Glutamatergic neuron (in vitro differentiated cells): Measurements from ENCODE around the gene RNF8. TPM values are rescaled to one million over a fixed set of nuclear protein-coding genes. Genes with fewer than 3 reads are reported as not detected.
A peak's percentile ranks its signal among the peaks of the same experiment; 100 is the strongest.

Source experiments
- DNase-seq: peaks from one replicate; pipeline ENCODE4 v3.0.0; 2022
- H3K27ac Mint-ChIP-seq: one replicate; pipeline ENCODE4 v1.8.0; 2020; ENCODE audit warnings: mild to moderate bottlenecking, mixed read lengths, inconsistent platforms; ENCODE audit not compliant: unreplicated experiment
- H3K27me3 Mint-ChIP-seq: one replicate; pipeline ENCODE4 v1.8.0; 2020; ENCODE audit warnings: mild to moderate bottlenecking, moderate library complexity, mixed read lengths, inconsistent platforms; ENCODE audit not compliant: unreplicated experiment
- H3K36me3 Mint-ChIP-seq: one replicate; pipeline ENCODE4 v1.8.0; 2020; ENCODE audit warnings: mild to moderate bottlenecking, mixed read lengths, inconsistent platforms; ENCODE audit not compliant: unreplicated experiment
- H3K4me1 Mint-ChIP-seq: one replicate; pipeline ENCODE4 v1.8.0; 2020; ENCODE audit warnings: mild to moderate bottlenecking, low read depth, mixed read lengths, inconsistent platforms; ENCODE audit not compliant: unreplicated experiment
- H3K4me3 Mint-ChIP-seq: one replicate; pipeline ENCODE4 v1.8.0; 2020; ENCODE audit warnings: mild to moderate bottlenecking, mixed read lengths, inconsistent platforms; ENCODE audit not compliant: unreplicated experiment
- H3K9me3 Mint-ChIP-seq: one replicate; pipeline ENCODE4 v1.8.0; 2020; ENCODE audit warnings: mild to moderate bottlenecking, moderate library complexity, mixed read lengths, inconsistent platforms; ENCODE audit not compliant: unreplicated experiment
- total RNA-seq: library from RNA; stranded (reverse); fragmentation: NEBNext Ultra II Directional; extraction: Animal tissue kit (Norgen Biotek cat#: 25700); gene quantifications from one replicate; pipeline ENCODE4 v1.2.1, GENCODE V29; 2021; ENCODE audit not compliant: unreplicated experiment
- TF ChIP-seq, protein P1 (sequence below): fragments of 200-600 bp; sonication (generic); IDR thresholded peaks from one replicate; pipeline ENCODE4 v1.5.0; 2021; ENCODE audit not compliant: partially characterized antibody, unreplicated experiment

Gene RNF8
- total RNA-seq, 1 donor from 2014 or later: 21.0 TPM

DNA sequence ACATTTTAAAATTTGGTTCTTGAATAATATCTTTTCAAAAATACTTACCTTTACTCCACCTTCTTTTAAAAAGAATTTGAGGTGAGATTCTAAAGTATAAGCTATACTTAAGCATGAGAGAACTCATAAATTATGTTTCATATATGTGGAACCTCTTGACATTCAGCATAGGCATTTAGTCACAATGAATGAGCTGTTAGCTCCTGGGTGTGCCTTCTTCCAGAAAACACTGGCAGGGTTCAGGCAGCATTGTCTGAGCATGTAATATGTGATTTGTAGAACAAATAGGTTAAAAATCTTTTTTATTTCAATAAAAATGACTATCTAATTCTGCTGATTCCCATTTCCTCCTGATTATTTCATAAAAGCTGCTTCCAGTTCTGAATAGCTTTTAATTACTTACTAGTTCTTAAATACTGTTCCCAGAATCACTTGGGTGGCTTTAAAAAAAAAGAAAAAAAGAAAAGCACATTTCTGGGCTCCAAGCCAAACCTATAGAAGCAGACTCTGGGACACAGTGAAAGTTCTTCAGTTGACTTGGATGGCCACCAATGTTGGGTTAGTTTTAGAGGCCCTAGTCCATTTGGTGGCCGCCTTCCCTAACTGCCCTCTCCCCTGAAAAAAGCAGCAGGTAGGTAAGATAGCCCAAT is 20.2 kb downstream of the RNF8 start:
- Mint-ChIP-seq H3K4me3 (no peak overlapping the region), H3K27ac (no peak overlapping the region), H3K36me3 (peaks cover 5% of the 10 kb centered on the region), H3K4me1 (no peaks in the 10 kb centered on the region), H3K27me3 (no peaks in the 10 kb centered on the region), H3K9me3 (no peaks in the 10 kb centered on the region)
- no peak for DNase-seq
- TF ChIP-seq, protein P1, sequence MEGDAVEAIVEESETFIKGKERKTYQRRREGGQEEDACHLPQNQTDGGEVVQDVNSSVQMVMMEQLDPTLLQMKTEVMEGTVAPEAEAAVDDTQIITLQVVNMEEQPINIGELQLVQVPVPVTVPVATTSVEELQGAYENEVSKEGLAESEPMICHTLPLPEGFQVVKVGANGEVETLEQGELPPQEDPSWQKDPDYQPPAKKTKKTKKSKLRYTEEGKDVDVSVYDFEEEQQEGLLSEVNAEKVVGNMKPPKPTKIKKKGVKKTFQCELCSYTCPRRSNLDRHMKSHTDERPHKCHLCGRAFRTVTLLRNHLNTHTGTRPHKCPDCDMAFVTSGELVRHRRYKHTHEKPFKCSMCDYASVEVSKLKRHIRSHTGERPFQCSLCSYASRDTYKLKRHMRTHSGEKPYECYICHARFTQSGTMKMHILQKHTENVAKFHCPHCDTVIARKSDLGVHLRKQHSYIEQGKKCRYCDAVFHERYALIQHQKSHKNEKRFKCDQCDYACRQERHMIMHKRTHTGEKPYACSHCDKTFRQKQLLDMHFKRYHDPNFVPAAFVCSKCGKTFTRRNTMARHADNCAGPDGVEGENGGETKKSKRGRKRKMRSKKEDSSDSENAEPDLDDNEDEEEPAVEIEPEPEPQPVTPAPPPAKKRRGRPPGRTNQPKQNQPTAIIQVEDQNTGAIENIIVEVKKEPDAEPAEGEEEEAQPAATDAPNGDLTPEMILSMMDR: no peak

DNA sequence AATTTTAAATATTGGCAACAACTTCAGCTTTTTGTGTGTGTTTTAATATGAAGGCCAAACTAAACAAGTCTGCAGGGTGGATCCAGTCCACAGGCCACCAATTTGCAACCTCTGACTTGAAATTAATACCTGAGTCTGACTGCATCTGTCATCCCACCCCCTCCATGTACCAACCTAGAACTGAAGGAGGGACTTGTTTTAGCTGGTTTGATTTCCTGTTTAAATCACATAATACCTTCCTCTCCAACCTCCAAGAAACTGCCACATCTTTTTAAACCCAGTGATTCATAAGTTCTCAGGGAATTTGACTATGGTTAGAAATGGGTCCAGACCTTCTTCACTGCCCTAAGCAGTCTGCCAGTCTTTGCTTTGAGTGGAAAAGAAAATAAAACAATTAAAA is 21.6 kb downstream of the RNF8 start:
- no peaks in the 10 kb centered on the region for H3K4me1 Mint-ChIP-seq
- H3K4me3 Mint-ChIP-seq: no peak overlapping the region
- no peak for DNase-seq
- H3K27ac Mint-ChIP-seq: no peak overlapping the region
- no peaks in the 10 kb centered on the region for H3K36me3 Mint-ChIP-seq
- no peaks in the 10 kb centered on the region for H3K9me3 Mint-ChIP-seq
- TF ChIP-seq, protein P1: no peak
- no peaks in the 10 kb centered on the region for H3K27me3 Mint-ChIP-seq

DNA sequence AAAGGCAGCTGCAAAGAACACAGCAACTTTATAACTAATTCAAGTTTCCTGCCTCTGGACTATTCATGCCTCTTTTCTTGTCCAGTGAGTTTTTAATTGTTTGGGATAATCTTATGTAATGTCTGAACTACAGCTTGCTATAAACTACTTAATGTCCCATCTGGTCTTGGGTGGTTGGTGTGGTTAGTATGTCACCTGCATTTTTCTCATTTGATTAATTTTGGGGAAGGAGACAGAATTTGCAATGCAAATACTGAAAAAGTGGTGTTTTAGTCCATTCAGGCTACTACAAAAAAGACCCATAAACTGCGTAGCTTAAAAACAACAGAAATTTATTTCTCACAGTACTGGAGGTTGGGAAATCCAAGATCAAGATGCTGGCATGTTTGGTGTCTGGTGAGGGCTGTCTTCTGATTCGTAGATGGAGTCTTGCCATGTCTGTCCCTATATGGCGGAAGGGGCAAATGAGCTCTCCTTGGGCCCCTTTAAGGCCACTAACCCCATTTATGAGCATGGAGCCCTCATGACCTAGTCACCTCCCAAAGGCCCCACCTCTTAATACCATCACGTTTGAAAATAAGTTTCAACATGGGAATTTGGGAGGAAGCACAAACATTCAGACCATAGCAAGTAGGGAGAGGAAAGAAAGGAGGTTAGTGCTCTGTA is 22.4 kb downstream of the RNF8 start:
- Mint-ChIP-seq H3K4me3 (no peak overlapping the region), H3K9me3 (no peaks in the 10 kb centered on the region), H3K4me1 (no peaks in the 10 kb centered on the region), H3K27me3 (no peaks in the 10 kb centered on the region), H3K36me3 (no peaks in the 10 kb centered on the region), H3K27ac (no peak overlapping the region)
- no peak for DNase-seq
- TF ChIP-seq, protein P1: no peak

DNA sequence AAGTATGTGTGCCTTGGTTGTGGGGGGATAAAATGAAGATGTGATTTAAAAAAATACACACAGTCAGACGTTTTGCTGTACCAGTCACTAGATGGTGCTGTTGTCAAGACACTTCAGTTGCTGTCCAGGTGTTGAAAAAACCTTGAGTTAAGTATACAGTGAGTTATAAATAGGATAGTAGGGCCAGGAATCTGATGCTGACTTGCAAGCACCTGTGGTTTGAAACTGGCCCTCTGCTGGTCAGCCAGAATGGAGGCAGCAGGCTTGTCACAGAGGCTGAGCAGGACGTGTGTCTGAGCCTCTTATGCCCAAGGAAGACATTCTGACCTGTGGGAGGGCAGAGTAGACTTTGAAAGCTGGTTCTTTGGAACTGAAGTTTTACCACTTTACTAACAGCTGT is 27.8 kb downstream of the RNF8 start:
- no peaks in the 10 kb centered on the region for H3K4me1 Mint-ChIP-seq
- H3K27ac Mint-ChIP-seq: no peak overlapping the region
- TF ChIP-seq, protein P1: peak; percentile 72
- H3K36me3 Mint-ChIP-seq: no peaks in the 10 kb centered on the region
- DNase-seq: peak; percentile 27
- no peak overlapping the region for H3K4me3 Mint-ChIP-seq
- H3K27me3 Mint-ChIP-seq: no peaks in the 10 kb centered on the region
- no peaks in the 10 kb centered on the region for H3K9me3 Mint-ChIP-seq
